GM12878 (cell line): ENCODE results near the gene DMXL1. TPM values are rescaled to one million over a fixed set of nuclear protein-coding genes. Genes with fewer than 3 reads are reported as not detected.

Experiments used
- ATAC-seq: fragments of 200-7000 bp; cut with Tn5 transposase; 3 replicates; pipeline ENCODE4 v1.9.1; 2020; ENCODE audit warnings: mild to moderate bottlenecking, moderate library complexity
- BruUV-seq: library from RNA; stranded (reverse); fragments of 400-500 nt; replicated peaks from 2 replicates; lab custom pipeline; 2021; lab: Mats Ljungman, UMichigan
- CTCF ChIA-PET: fragments of 300-600 bp; sonication (Branson Sonifier 250); formaldehyde crosslinking; extraction: SDS; loops from one replicate; lab custom pipeline; 2021; ENCODE audit warnings: inconsistent platforms; lab: Yijun Ruan, JAX
- POLR2A ChIA-PET: fragments of 350-600 bp; formaldehyde crosslinking; extraction: SDS; loops from one replicate; lab custom pipeline; 2021; ENCODE audit warnings: inconsistent platforms; lab: Charles Lee
- RAD21 ChIA-PET: fragments of 300-600 bp; sonication (Branson Sonifier 250); formaldehyde crosslinking; loops from one replicate; lab custom pipeline; 2023; ENCODE audit warnings: antibody characterized with exemption; ENCODE audit not compliant: unreplicated experiment; lab: Charles Lee
- SMC1A ChIA-PET: fragments of 300-600 bp; sonication (Branson Sonifier 250); formaldehyde crosslinking; loops from one replicate; lab custom pipeline; 2023; ENCODE audit not compliant: unreplicated experiment, uncharacterized antibody; lab: Charles Lee
- DNase-seq: peaks from one replicate; pipeline ENCODE4 v3.0.0-alpha.2; 2011; ENCODE audit warnings: low read depth, low spot score
- FAIRE-seq: peaks from 3 replicates; lab custom pipeline; 2011; peaks lifted over from hg19 to GRCh38; lab: Jason Lieb, UNC
- H2AFZ ChIP-seq: 2 replicates; pipeline ENCODE4 v1.6.0; 2011; ENCODE audit warnings: low read depth, low read length, control low read depth; ENCODE audit not compliant: control insufficient read depth
- H3K27ac ChIP-seq: 2 replicates; pipeline ENCODE4 v1.5.1; 2011; ENCODE audit warnings: control low read depth; ENCODE audit not compliant: control insufficient read depth, insufficient read depth
- H3K27me3 ChIP-seq, 2 experiments: replicated peaks in 1 of 2; 2 replicates each; pipeline versions ENCODE4 v1.6.0 to v1.6.1; 2011; ENCODE audit warnings: low read length in 1 of 2; ENCODE audit not compliant: control insufficient read depth in 2 of 2, insufficient read depth in 2 of 2
- H3K36me3 ChIP-seq, 2 experiments: 2 replicates each; pipeline ENCODE4 v1.5.1; 2011; ENCODE audit warnings: low read length in 1 of 2; ENCODE audit not compliant: control insufficient read depth in 2 of 2, insufficient read depth in 2 of 2
- H3K4me1 ChIP-seq: 2 replicates; pipeline ENCODE4 v1.6.1; 2011; ENCODE audit warnings: mild to moderate bottlenecking, low read length, moderate library complexity, mixed read lengths; ENCODE audit not compliant: control insufficient read depth, insufficient read depth
- H3K4me2 ChIP-seq: 2 replicates; pipeline ENCODE4 v1.6.0; 2011; ENCODE audit warnings: control low read depth; ENCODE audit not compliant: control insufficient read depth, insufficient read depth
- H3K4me3 ChIP-seq: fragments of 200-600 bp; sonication (generic); 2 replicates; pipeline ENCODE4 v1.5.1; 2016
- H3K79me2 ChIP-seq: 2 replicates; pipeline ENCODE4 v1.6.0; 2011; ENCODE audit warnings: low read length; ENCODE audit not compliant: control insufficient read depth, insufficient read depth
- H3K9ac ChIP-seq: 2 replicates; pipeline ENCODE4 v1.8.0; 2011; ENCODE audit warnings: low read length, control low read depth, mixed read lengths; ENCODE audit not compliant: control insufficient read depth, insufficient read depth
- H3K9me3 ChIP-seq: replicated peaks from 3 replicates; pipeline ENCODE4 v1.5.1; 2011; ENCODE audit warnings: mild to moderate bottlenecking, low read length; ENCODE audit not compliant: control insufficient read depth, insufficient read depth
- H4K20me1 ChIP-seq: 2 replicates; pipeline ENCODE4 v1.6.0; 2011; ENCODE audit not compliant: control insufficient read depth, insufficient read depth
- BMI1 ChIP-seq: fragments of 450-650 bp; IDR thresholded peaks from 2 replicates; pipeline ENCODE4 v1.6.1; 2016; ENCODE audit warnings: mild to moderate bottlenecking, moderate library complexity, borderline replicate concordance
- CBX5 ChIP-seq: sonication (generic); IDR thresholded peaks from 2 replicates; pipeline ENCODE4 v1.6.1; 2016; ENCODE audit warnings: low read depth, moderate library complexity, mild to moderate bottlenecking, inconsistent platforms
- MLLT1 ChIP-seq: fragments of 450-650 bp; IDR thresholded peaks from 2 replicates; pipeline ENCODE4 v1.6.1; 2016; ENCODE audit warnings: mild to moderate bottlenecking
- RUNX3 ChIP-seq: IDR thresholded peaks from 2 replicates; pipeline ENCODE4 v1.6.1; 2012; ENCODE audit warnings: low read length, inconsistent platforms
- TARDBP ChIP-seq: IDR thresholded peaks from 2 replicates; pipeline ENCODE4 v1.6.1; 2016; ENCODE audit warnings: borderline replicate concordance
- WGBS: methylation state at CpG from one replicate; pipeline ENCODE4 v1.1.6; 2016; ENCODE audit warnings: low lambda C conversion rate; ENCODE audit not compliant: insufficient replicate concordance, insufficient coverage; ENCODE audit errors: missing lambda C conversion rate; 5-methylcytosine and 5-hydroxymethylcytosine counted together
- in situ Hi-C: fragments of 300-500 bp; cut with MboI; formaldehyde crosslinking; loops from 9 replicates; pipeline ENCODE4 v1.14.3; 2018; ENCODE audit warnings: mixed read lengths
- intact Hi-C: fragments of 100-400 bp; cut with micrococcal nuclease; formaldehyde crosslinking; loops from one replicate; pipeline ENCODE4 v1.14.2; 2022; ENCODE audit not compliant: unreplicated experiment
- polyA plus RNA-seq, 11 experiments: library from polyadenylated mRNA; depleted of rRNA in 4 of 11; unstranded in 6 of 11; stranded (reverse) in 5 of 11; fragments of >200 nt; fragmentation: Nextera tagmentation in 4 of 11; fragmentation: Illumina TruSeq in 1 of 11; extraction: Ambion mirVana in 4 of 11; extraction: Trizol in 1 of 11; gene quantifications; 1 replicate in 1 of 11; 2 replicates in 10 of 11; pipeline versions ENCODE4 v1.2.1 to v1.2.3, GENCODE V29; 2011 to 2016; ENCODE audit warnings: inconsistent platforms in 2 of 11, missing spikeins in 2 of 11, low read depth in 1 of 11
- total RNA-seq, 4 experiments: library from RNA; depleted of rRNA in 3 of 4; stranded (reverse); fragments of >200 nt in 3 of 4; fragmentation: Illumina TruSeq in 1 of 4; extraction: Trizol in 1 of 4; gene quantifications; 2 replicates each; pipeline versions ENCODE4 v1.2.1 to v1.2.3, GENCODE V29; 2013 to 2021
- TF ChIP-seq, protein P1 (sequence below), 3 experiments: IDR thresholded peaks in 2 of 3; conservative IDR thresholded peaks in 1 of 3; 2 replicates each; pipeline ENCODE4 v1.5.1; 2011; ENCODE audit warnings: low read depth in 3 of 3, low read length in 3 of 3, mild to moderate bottlenecking in 3 of 3, control low read depth in 2 of 3, moderate library complexity in 2 of 3, inconsistent platforms in 1 of 3, mixed read lengths in 1 of 3; ENCODE audit not compliant: control insufficient read depth in 2 of 3, insufficient read depth in 1 of 3; ENCODE audit errors: extremely low read depth in 1 of 3

DMXL1 gene
- total and polyA plus RNA-seq, 10 of the 15 experiments (the other 5 are each of a cell fraction or from before 2014, with no cell fraction given): 9.1 to 67.7 (median 34.1) TPM

DNA sequence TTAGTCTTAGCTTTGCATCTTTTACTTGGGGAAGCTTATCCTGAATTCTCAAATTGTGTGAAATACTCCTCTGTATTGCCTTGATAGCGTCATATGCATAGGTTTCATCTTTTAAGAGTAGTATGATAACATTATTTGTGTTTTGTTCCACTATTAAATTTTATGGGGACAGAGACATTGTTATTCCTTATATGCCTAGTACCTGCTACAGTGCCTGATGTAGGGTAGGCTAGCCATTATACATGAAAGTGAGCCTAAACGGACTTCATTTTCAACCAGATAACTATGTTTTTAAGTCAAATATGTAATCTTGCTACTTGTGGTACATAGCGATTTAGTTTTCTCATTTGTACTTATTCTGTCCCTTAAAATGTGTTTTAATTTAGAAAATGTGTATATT, 105.9 kb downstream of the DMXL1 start (continued):
- TF ChIP-seq, protein P1, sequence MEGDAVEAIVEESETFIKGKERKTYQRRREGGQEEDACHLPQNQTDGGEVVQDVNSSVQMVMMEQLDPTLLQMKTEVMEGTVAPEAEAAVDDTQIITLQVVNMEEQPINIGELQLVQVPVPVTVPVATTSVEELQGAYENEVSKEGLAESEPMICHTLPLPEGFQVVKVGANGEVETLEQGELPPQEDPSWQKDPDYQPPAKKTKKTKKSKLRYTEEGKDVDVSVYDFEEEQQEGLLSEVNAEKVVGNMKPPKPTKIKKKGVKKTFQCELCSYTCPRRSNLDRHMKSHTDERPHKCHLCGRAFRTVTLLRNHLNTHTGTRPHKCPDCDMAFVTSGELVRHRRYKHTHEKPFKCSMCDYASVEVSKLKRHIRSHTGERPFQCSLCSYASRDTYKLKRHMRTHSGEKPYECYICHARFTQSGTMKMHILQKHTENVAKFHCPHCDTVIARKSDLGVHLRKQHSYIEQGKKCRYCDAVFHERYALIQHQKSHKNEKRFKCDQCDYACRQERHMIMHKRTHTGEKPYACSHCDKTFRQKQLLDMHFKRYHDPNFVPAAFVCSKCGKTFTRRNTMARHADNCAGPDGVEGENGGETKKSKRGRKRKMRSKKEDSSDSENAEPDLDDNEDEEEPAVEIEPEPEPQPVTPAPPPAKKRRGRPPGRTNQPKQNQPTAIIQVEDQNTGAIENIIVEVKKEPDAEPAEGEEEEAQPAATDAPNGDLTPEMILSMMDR (IDR thresholded peaks at IDR 0.05 in 2 of 3, conservative IDR thresholded peaks at IDR 0.05 in 1 of 3; ENCODE audit: control insufficient read depth in 2 of 3, extremely low read depth in 1 of 3, insufficient read depth in 1 of 3, low read depth in 3 of 3, low read length in 3 of 3): no peak
- TF ChIP-seq BMI1 (no peak), MLLT1 (no peak), TARDBP (no peak), CBX5 (no peak)

DNA sequence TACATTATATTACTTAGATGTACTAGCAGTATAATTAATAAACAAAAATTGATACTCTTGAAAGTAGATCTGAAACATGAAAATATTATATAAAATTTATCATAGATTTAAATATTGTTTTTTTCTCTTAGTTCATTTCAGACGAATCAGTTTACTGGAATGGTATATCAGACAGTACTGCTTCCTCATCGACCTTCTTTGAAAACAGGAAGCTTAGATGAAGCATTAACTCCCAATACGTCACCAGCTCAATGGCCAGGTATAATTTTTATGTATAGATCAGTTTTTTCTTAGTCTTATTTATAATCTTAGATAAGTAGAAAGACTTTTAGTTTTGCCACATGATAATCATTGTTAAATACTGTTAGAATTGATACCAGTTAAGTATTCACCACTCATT, 106.3 kb downstream of the DMXL1 start:
- WGBS: 84% methylated on average over 3 of the region's 3 CpGs
- Histone ChIP-seq H3K4me2 (no peak overlapping the region), H3K79me2 (no peaks in the 10 kb centered on the region), H3K36me3 (no peaks in the 10 kb centered on the region; a peak in 3 of 4 replicates), H4K20me1 (no peaks in the 10 kb centered on the region), H2AFZ (no peak overlapping the region), H3K4me3 (no peak overlapping the region), H3K27me3 (no peaks in the 10 kb centered on the region), H3K4me1 (no peaks in the 10 kb centered on the region; the same call in 1 of the 2 replicates), H3K9ac (no peak overlapping the region), H3K9me3 (no peaks in the 10 kb centered on the region), H3K27ac (no peak overlapping the region)
- no peak for TF ChIP-seq RUNX3
- intact Hi-C loops: no loop called here
- no TSS peak for BruUV-seq
- ChIA-PET CTCF (no interaction called here), POLR2A (interaction anchor here (0.5 kb wide), 1 partner anchor 68 kb away, joined by 4 read pairs; no protein-coding TSS in a partner anchor), SMC1A (interaction anchor here (1.0 kb wide), 1 partner anchor 9 kb away, joined by 4 read pairs; no protein-coding TSS in a partner anchor), RAD21 (no interaction called here)
- no peak for ATAC-seq
- FAIRE-seq: no peak
- no peak for DNase-seq
- in situ Hi-C loops: no loop called here
